ENCODE results near the gene GCLC. TPM values are rescaled to one million over a fixed set of nuclear protein-coding genes. Genes with fewer than 3 reads are reported as not detected.

Gene GCLC
- total and polyA plus RNA-seq, 10 of the 15 experiments (the other 5 are each of a cell fraction or from before 2014, with no cell fraction given), result 6.5 to 23.6 (median 12.5) TPM

GRCh38 chr6:53479871-53480270 lies 65.0 kb downstream of the GCLC start (continued):
- no peak for TF ChIP-seq PKNOX1 (IDR thresholded peaks at IDR 0.05)

- in situ Hi-C loops (cut with MboI) (no loop called here), intact Hi-C loops (cut with micrococcal nuclease; ENCODE audit: unreplicated experiment) (no loop called here)
- WGBS (ENCODE audit: insufficient coverage, insufficient replicate concordance, low lambda C conversion rate, missing lambda C conversion rate), result 96% methylated on average over 1 of the region's 1 CpG
- no peak for ATAC-seq
- ChIA-PET SMC1A (ENCODE audit: uncharacterized antibody, unreplicated experiment) (interaction anchor here (0.9 to 16.0 kb wide), 5 partner anchors 15 to 305 kb away, joined by 3 to 194 read pairs (median 4); no protein-coding TSS in a partner anchor), RAD21 (ENCODE audit: unreplicated experiment) (interaction anchor here (1.1 to 1.3 kb wide), 3 partner anchors 37 to 305 kb away, joined by 3 read pairs; no protein-coding TSS in a partner anchor), CTCF (interaction anchor here (1.0 to 1.4 kb wide), 4 partner anchors 13 to 304 kb away, joined by 3 to 4 read pairs (median 3); no protein-coding TSS in a partner anchor), POLR2A (no interaction called here)
- BruUV-seq (replicated peaks), result no TSS peak
- H3K4me3 ChIP-seq, result no peak overlapping the region
- no peak for FAIRE-seq
- H3K27ac ChIP-seq (ENCODE audit: control insufficient read depth, insufficient read depth), result no peak overlapping the region
- H3K4me2 ChIP-seq (ENCODE audit: control insufficient read depth, insufficient read depth), result no peak overlapping the region
- H3K9ac ChIP-seq (ENCODE audit: control insufficient read depth, insufficient read depth, low read length), result no peak overlapping the region
- no peaks in the 10 kb centered on the region for H3K79me2 ChIP-seq (ENCODE audit: control insufficient read depth, insufficient read depth, low read length)
- no peaks in the 10 kb centered on the region for H3K36me3 ChIP-seq (ENCODE audit: control insufficient read depth in 2 of 2, insufficient read depth in 2 of 2, low read length in 1 of 2)
- no peaks in the 10 kb centered on the region for H4K20me1 ChIP-seq (ENCODE audit: control insufficient read depth, insufficient read depth)
- no peak overlapping the region for H2AFZ ChIP-seq (ENCODE audit: control insufficient read depth, low read depth, low read length)
- no peaks in the 10 kb centered on the region for H3K4me1 ChIP-seq (ENCODE audit: control insufficient read depth, insufficient read depth, low read length)
- TF ChIP-seq ZNF24 (IDR thresholded peaks at IDR 0.05) (no peak), CUX1 (IDR thresholded peaks at IDR 0.05; ENCODE audit: insufficient replicate concordance, low read depth, low read length) (no peak), CEBPZ (IDR thresholded peaks at IDR 0.05; ENCODE audit: low read depth, low read length) (no peak), PKNOX1 (IDR thresholded peaks at IDR 0.05) (no peak), ATF7 (IDR thresholded peaks at IDR 0.05; ENCODE audit: low read depth) (no peak), HSF1 (IDR thresholded peaks at IDR 0.05; ENCODE audit: low read depth, low read length) (no peak)
- no peaks in the 10 kb centered on the region for H3K9me3 ChIP-seq (replicated peaks; ENCODE audit: control insufficient read depth, insufficient read depth, low read length)
- no peaks in the 10 kb centered on the region; a peak in 1 of 4 replicates for H3K27me3 ChIP-seq (replicated peaks in 1 of 2; ENCODE audit: control insufficient read depth in 2 of 2, insufficient read depth in 2 of 2, low read length in 1 of 2)
- no peak for DNase-seq (ENCODE audit: low read depth, low spot score)
These were observed 67.9 kb downstream of the GCLC start for GRCh38 chr6:53476964-53477363.

All from GM12878 (cell line).